NCI-H146 (cell line): Measurements from ENCODE around the gene PCDHGB1.
"Not testable (repeated sequence)": the region's sequence is repeated elsewhere in the genome, so short reads cannot be mapped to it uniquely, and the experiment has no call there.

ENCODE experiments used
- DNase-seq: peaks from one replicate; lab custom pipeline; 2025; lab: John Stamatoyannopoulos, UW

Gene PCDHGB1

DNA sequence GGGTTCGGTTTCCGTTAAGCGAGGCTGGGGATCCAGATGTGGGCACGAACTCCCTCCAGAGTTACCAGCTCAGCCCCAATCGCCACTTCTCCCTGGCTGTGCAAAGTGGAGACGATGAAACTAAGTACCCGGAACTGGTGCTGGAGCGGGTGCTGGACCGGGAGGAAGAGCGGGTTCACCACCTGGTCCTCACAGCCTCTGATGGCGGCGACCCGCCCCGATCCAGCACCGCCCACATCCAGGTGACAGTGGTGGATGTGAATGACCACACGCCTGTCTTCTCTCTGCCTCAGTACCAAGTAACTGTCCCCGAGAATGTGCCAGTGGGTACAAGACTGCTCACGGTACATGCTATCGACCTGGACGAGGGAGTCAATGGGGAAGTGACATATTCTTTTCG is 33.4 kb downstream of the PCDHGB1 start:
- DNase-seq: no peak

DNA sequence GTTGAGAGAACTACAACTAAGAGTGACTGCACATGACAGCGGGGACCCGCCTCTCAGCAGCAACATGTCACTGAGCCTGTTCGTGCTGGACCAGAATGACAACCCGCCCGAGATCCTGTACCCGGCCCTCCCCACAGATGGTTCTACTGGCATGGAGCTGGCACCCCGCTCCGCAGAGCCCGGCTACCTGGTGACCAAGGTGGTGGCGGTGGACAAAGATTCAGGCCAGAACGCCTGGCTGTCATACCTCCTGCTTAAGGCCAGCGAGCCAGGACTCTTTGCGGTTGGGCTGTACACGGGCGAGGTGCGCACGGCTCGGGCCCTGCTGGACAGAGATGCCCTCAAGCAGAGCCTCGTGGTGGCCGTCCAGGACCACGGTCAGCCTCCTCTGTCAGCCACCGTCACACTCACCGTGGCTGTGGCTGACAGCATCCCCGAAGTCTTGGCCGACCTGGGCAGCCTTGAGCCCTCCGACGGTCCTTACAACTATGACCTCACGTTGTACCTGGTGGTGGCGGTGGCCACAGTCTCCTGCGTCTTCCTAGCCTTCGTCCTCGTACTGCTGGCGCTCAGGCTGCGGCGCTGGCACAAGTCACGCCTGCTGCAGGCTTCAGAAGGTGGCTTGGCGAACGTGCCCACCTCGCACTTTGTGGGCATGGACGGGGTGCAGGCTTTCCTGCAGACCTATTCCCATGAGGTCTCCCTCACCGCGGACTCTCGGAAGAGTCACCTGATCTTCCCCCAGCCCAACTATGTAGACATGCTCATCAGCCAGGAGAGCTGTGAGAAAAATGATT is 34.8 kb downstream of the PCDHGB1 start:
- DNase-seq: no peak

DNA sequence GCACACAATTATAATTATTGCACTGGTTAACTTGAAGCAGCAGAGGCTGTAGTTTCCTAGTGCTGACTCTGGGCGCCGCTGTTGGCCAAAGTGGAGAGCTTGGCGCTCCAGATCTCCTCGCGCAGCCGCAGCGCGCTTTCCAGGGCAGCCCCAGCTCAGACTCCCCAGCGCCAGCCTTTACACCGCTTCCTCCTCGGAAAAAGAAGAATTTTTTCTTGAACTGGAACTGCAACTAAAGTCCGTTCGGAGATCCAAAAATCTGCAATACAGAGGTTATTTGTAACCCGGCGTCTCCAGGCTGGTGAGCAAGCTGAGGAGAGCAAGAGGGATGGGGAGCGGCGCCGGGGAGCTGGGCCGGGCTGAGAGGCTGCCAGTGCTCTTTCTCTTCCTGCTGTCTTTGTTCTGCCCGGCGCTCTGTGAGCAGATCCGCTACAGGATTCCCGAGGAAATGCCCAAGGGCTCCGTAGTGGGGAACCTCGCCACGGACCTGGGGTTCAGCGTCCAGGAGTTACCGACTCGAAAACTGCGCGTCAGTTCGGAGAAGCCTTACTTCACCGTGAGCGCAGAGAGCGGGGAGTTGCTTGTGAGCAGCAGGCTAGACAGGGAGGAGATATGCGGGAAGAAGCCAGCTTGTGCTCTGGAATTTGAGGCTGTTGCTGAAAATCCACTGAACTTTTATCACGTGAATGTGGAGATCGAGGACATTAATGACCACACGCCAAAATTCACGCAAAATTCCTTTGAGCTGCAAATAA is 37.8 kb downstream of the PCDHGB1 start, which contains the start of gene PCDHGB4:
TSS of gene PCDHGB4 (plus strand) at position 142 of the 755 bp plus-strand sequence. CDS start at position 329, 187 bp downstream.
- not testable (repeated sequence) for DNase-seq

DNA sequence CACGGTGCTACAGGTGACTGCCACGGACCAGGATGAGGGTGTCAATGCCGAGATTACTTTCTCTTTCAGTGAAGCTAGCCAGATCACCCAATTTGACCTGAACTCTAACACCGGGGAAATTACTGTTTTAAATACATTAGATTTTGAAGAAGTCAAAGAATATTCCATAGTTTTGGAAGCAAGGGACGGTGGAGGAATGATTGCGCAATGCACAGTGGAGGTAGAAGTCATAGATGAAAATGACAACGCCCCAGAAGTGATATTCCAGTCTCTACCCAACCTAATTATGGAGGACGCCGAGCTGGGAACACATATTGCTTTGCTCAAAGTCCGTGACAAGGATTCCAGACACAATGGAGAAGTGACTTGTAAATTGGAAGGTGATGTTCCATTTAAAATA is 38.8 kb downstream of the PCDHGB1 start:
- DNase-seq: no peak

DNA sequence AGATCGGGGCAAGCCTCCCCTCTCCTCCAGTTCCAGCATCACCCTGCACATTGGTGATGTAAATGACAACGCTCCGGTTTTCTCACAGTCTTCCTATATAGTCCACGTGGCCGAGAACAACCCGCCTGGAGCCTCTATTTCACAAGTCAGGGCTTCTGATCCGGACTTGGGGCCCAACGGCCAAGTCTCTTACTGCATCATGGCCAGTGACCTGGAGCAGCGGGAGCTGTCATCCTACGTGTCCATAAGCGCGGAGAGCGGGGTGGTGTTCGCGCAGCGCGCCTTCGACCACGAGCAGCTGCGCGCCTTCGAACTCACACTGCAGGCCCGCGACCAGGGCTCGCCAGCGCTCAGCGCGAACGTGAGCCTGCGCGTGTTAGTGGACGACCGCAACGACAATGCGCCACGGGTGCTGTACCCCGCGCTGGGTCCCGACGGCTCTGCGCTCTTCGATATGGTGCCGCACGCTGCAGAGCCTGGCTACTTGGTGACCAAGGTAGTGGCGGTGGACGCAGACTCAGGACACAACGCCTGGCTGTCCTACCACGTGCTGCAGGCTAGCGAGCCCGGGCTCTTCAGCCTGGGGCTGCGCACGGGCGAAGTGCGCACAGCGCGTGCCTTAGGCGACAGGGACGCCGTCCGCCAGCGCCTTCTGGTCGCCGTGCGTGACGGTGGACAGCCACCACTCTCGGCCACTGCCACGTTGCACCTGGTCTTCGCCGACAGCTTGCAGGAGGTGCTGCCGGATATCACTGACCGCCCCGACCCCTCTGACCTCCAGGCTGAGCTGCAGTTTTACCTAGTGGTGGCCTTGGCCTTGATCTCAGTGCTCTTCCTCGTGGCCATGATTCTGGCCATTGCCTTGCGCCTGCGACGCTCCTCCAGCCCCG is 39.5 kb downstream of the PCDHGB1 start:
- DNase-seq: no peak

DNA sequence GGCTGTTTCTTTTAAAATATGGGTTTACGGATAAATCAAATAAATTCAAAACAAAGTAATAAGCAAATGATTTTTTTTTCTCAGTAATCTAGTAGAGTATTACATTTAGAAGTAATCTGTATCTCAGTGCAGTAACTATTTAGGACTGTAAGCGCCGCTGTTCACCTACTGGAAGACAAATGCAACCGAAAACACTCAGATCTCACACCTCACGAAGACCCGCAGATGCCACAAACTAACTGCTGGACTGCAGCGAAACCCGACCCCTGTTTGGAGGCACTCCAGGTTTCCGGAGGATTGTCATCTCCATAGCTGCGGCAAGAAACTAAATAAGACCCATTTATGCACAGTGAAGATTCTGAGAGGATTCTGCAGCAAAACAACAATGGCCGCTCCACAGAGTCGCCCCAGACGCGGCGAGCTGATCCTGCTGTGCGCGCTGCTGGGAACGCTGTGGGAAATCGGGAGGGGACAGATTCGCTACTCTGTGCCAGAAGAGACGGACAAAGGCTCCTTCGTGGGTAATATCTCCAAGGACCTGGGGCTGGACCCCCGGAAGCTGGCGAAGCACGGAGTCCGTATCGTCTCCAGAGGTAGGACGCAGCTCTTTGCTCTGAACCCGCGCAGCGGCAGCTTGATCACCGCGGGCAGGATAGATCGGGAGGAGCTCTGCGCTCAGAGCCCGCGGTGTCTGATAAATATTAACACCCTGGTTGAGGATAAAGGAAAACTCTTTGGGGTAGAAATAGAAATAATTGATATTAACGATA is 42.7 kb downstream of the PCDHGB1 start, which contains the start of gene PCDHGA8:
TSS of gene PCDHGA8 (plus strand) at position 205 of the 770 bp plus-strand sequence. CDS start at position 386, 181 bp downstream.
- no peak for DNase-seq

DNA sequence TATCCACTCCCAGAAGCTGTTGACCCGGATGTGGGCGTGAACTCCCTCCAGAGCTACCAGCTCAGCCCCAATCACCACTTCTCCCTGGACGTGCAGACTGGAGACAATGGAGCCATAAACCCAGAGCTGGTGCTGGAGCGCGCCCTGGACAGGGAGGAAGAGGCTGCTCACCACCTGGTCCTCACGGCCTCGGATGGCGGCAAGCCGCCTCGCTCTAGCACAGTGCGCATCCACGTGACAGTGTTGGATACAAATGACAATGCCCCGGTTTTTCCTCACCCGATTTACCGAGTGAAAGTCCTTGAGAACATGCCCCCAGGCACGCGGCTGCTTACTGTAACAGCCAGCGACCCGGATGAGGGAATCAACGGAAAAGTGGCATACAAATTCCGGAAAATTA is 43.4 kb downstream of the PCDHGB1 start:
- DNase-seq: no peak

DNA sequence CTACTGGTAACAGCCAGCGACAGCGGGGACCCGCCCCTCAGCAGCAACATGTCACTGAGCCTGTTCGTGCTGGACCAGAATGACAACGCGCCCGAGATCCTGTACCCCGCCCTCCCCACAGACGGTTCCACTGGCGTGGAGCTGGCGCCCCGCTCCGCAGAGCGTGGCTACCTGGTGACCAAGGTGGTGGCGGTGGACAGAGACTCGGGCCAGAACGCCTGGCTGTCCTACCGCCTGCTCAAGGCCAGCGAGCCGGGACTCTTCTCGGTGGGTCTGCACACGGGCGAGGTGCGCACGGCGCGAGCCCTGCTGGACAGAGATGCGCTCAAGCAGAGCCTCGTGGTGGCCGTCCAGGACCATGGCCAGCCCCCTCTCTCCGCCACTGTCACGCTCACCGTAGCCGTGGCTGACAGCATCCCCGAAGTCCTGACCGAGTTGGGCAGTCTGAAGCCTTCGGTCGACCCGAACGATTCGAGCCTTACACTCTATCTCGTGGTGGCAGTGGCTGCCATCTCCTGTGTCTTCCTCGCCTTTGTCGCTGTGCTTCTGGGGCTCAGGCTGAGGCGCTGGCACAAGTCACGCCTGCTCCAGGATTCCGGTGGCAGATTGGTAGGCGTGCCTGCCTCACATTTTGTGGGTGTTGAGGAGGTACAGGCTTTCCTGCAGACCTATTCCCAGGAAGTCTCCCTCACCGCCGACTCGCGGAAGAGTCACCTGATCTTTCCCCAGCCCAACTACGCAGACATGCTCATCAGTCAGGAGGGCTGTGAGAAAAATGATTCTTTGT is 44.7 kb downstream of the PCDHGB1 start:
- not testable (repeated sequence) for DNase-seq

DNA sequence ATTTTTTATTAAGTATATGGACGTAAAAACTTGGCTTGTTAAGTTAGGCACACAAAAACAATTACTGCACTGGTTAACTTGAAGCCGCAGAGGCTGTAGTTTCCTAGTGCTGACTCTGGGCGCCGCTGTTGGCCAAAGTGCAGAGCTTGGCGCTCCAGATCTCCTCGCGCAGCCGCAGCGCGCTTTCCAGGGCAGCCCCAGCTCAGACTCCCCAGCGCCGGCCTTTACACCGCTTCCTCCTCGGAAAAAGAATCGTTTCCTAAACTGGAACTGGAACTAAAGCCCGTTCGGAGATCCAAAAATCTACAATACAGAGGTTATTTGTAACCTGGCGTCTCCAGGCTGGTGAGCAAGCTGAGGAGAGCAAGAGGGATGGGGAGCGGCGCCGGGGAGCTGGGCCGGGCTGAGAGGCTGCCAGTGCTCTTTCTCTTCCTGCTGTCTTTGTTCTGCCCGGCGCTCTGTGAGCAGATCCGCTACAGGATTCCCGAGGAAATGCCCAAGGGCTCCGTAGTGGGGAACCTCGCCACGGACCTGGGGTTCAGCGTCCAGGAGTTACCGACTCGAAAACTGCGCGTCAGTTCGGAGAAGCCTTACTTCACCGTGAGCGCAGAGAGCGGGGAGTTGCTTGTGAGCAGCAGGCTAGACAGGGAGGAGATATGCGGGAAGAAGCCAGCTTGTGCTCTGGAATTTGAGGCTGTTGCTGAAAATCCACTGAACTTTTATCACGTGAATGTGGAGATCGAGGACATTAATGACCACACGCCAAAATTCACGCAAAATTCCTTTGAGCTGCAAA is 48.1 kb downstream of the PCDHGB1 start, which contains the start of gene PCDHGB5:
TSS of gene PCDHGB5 (plus strand) at position 192 of the 796 bp plus-strand sequence. CDS start at position 373, 181 bp downstream.
- DNase-seq: not testable (repeated sequence)

DNA sequence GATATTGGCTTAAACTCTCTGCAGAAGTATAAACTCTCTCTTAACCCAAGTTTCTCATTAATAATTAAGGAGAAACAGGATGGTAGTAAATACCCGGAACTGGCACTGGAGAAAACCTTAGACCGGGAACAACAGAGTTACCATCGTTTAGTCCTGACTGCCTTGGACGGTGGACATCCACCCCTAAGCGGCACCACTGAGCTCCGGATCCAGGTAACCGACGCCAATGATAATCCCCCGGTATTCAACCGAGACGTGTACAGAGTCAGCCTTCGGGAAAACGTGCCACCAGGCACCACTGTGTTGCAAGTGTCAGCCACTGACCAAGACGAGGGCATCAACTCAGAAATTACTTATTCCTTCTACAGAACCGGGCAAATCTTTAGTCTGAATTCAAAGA is 48.7 kb downstream of the PCDHGB1 start:
- no peak for DNase-seq

DNA sequence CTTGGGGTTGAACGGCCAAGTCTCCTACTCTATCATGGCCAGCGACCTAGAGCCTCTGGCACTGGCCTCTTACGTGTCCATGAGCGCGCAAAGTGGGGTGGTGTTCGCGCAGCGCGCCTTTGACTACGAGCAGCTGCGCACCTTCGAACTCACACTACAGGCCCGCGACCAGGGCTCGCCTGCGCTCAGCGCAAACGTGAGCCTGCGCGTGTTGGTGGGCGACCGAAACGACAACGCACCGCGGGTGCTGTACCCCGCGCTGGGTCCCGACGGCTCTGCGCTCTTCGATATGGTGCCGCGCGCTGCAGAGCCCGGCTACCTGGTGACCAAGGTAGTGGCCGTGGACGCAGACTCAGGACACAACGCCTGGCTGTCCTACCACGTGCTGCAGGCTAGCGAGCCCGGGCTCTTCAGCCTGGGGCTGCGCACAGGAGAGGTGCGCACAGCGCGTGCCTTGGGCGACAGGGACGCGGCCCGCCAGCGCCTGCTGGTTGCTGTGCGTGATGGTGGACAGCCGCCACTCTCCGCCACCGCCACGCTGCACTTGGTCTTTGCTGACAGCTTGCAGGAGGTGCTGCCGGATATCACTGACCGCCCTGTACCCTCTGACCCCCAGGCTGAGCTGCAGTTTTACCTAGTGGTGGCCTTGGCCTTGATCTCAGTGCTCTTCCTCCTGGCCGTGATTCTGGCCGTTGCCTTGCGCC is 49.8 kb downstream of the PCDHGB1 start:
- DNase-seq: no peak
